Activated B cell treated with CpG ODN at 0.5 μM for 24 hours (primary cell): ENCODE measurements around the gene DNAH11. TPM values are rescaled to one million over a fixed set of nuclear protein-coding genes. Genes with fewer than 3 reads are reported as not detected.

Experiments
- ATAC-seq: fragments of 200-7000 bp; cut with Tn5 transposase; one replicate; pipeline ENCODE4 v1.10.0; 2021; ENCODE audit warnings: low read depth, mild to moderate bottlenecking, moderate library complexity
- CTCF ChIA-PET: fragments of 350-600 bp; sonication (Branson Sonifier 250); formaldehyde crosslinking; loops from one replicate; lab custom pipeline; 2021; ENCODE audit warnings: antibody characterized with exemption; lab: Charles Lee
- POLR2A ChIA-PET: fragments of 350-600 bp; sonication (Branson Sonifier 250); formaldehyde crosslinking; loops from one replicate; lab custom pipeline; 2021; ENCODE audit warnings: antibody characterized with exemption; lab: Charles Lee
- DNase-seq: peaks from one replicate; pipeline ENCODE4 v3.0.0; 2022
- H3K27ac Mint-ChIP-seq: one replicate; pipeline ENCODE4 v1.8.0; 2020; ENCODE audit warnings: mixed read lengths
- H3K27me3 Mint-ChIP-seq: one replicate; pipeline ENCODE4 v1.8.0; 2021; ENCODE audit warnings: mixed read lengths
- H3K36me3 Mint-ChIP-seq: one replicate; pipeline ENCODE4 v1.8.0; 2021; ENCODE audit warnings: low read depth, mixed read lengths
- H3K4me1 Mint-ChIP-seq: one replicate; pipeline ENCODE4 v1.8.0; 2021; ENCODE audit warnings: mixed read lengths
- H3K4me3 Mint-ChIP-seq: one replicate; pipeline ENCODE4 v1.8.0; 2020; ENCODE audit warnings: mild to moderate bottlenecking, mixed read lengths
- H3K9me3 Mint-ChIP-seq: one replicate; pipeline ENCODE4 v1.8.0; 2020; ENCODE audit warnings: mixed read lengths
- CTCF ChIP-seq: fragments of 200-600 bp; IDR thresholded peaks from one replicate; pipeline ENCODE4 v1.8.0; 2022; ENCODE audit warnings: antibody characterized with exemption, mild to moderate bottlenecking
- intact Hi-C: fragments of 100-400 bp; cut with micrococcal nuclease; formaldehyde crosslinking; loops from one replicate; pipeline ENCODE4 v1.15.1; 2024
- total RNA-seq: library from RNA; stranded (reverse); gene quantifications from 2 replicates; pipeline ENCODE4 v1.2.3, GENCODE V29; 2022

The DNAH11 gene
- total RNA-seq, 1 donor from 2014 or later: not detected

GRCh38 chr7:21763818-21764217, 221.0 kb downstream of the DNAH11 start:
- intact Hi-C loops: no loop called here
- ChIA-PET CTCF (no interaction called here), POLR2A (no interaction called here)
- no peak overlapping the region for H3K27ac Mint-ChIP-seq
- peaks cover 10% of the 10 kb centered on the region for H3K27me3 Mint-ChIP-seq
- H3K9me3 Mint-ChIP-seq: no peaks in the 10 kb centered on the region
- no peak overlapping the region for H3K4me3 Mint-ChIP-seq
- DNase-seq (no peak), ATAC-seq (no peak)
- TF ChIP-seq CTCF: no peak
- no peaks in the 10 kb centered on the region for H3K4me1 Mint-ChIP-seq
- H3K36me3 Mint-ChIP-seq: no peaks in the 10 kb centered on the region

- DNase-seq: no peak
- Mint-ChIP-seq H3K36me3 (no peaks in the 10 kb centered on the region), H3K4me1 (no peaks in the 10 kb centered on the region), H3K27me3 (peaks cover 13% of the 10 kb centered on the region), H3K4me3 (no peak overlapping the region), H3K27ac (no peak overlapping the region), H3K9me3 (no peaks in the 10 kb centered on the region)
- no peak for TF ChIP-seq CTCF
- intact Hi-C loops: no loop called here
- ATAC-seq: no peak
- CTCF ChIA-PET: interaction anchor here (0.6 kb wide), 1 partner anchor 1165 kb away, joined by 3 read pairs; no protein-coding TSS in a partner anchor
- POLR2A ChIA-PET: no interaction called here
Measured at GRCh38 chr7:21766218-21766617, 223.4 kb downstream of the DNAH11 start.

GRCh38 chr7:21767300-21767900, 224.6 kb downstream of the DNAH11 start:
- peaks cover 11% of the 10 kb centered on the region for H3K27me3 Mint-ChIP-seq
- no peak for DNase-seq
- H3K4me3 Mint-ChIP-seq: no peak overlapping the region
- POLR2A ChIA-PET: no interaction called here
- intact Hi-C loops: loop anchor here (1.0 kb wide), 2 partner anchors 234 to 511 kb away; no protein-coding TSS in a partner anchor
- CTCF ChIA-PET: interaction anchor here (0.6 to 1.8 kb wide), 3 partner anchors 505 to 513 kb away, joined by 3 to 6 read pairs (median 3); no protein-coding TSS in a partner anchor
- H3K36me3 Mint-ChIP-seq: no peaks in the 10 kb centered on the region
- no peak for TF ChIP-seq CTCF
- H3K27ac Mint-ChIP-seq: no peak overlapping the region
- H3K9me3 Mint-ChIP-seq: no peaks in the 10 kb centered on the region
- H3K4me1 Mint-ChIP-seq: no peaks in the 10 kb centered on the region
- peak; percentile 47 for ATAC-seq

- Mint-ChIP-seq H3K27ac (no peak overlapping the region), H3K27me3 (peaks cover 14% of the 10 kb centered on the region), H3K4me3 (no peak overlapping the region), H3K9me3 (no peaks in the 10 kb centered on the region), H3K36me3 (no peaks in the 10 kb centered on the region), H3K4me1 (no peaks in the 10 kb centered on the region)
- DNase-seq (no peak), ATAC-seq (no peak)
- ChIA-PET POLR2A (no interaction called here), CTCF (interaction anchor here (1.8 kb wide), 1 partner anchor 512 kb away, joined by 6 read pairs; no protein-coding TSS in a partner anchor)
- TF ChIP-seq CTCF: no peak
- intact Hi-C loops: no loop called here
Measured at GRCh38 chr7:21768279-21768678, 225.4 kb downstream of the DNAH11 start.

- Mint-ChIP-seq H3K27ac (no peak overlapping the region), H3K27me3 (peaks cover 17% of the 10 kb centered on the region), H3K4me1 (no peaks in the 10 kb centered on the region), H3K36me3 (no peaks in the 10 kb centered on the region), H3K4me3 (no peak overlapping the region), H3K9me3 (no peaks in the 10 kb centered on the region)
- DNase-seq (no peak), ATAC-seq (no peak)
- POLR2A ChIA-PET: no interaction called here
- TF ChIP-seq CTCF: no peak
- intact Hi-C loops: no loop called here
- CTCF ChIA-PET: no interaction called here
Measured at GRCh38 chr7:21771266-21771665, 228.4 kb downstream of the DNAH11 start.
